Esophagus muscularis mucosa (tissue), 4 donors: ENCODE results near the gene SLC35F4. TPM values are rescaled to one million over a fixed set of nuclear protein-coding genes. Genes with fewer than 3 reads are reported as not detected.

Source experiments
- DNase-seq: peaks from one replicate; pipeline ENCODE4 v3.0.0-alpha.2; 2017; ENCODE audit errors: extremely low spot score
- H3K27ac ChIP-seq, 4 donors: fragments of 200-600 bp; sonication (generic); replicated peaks in 1 of 4; 1 replicate in 3 of 4; 2 replicates in 1 of 4; pipeline ENCODE4 v1.5.1; 2016 to 2019; ENCODE audit warnings: mild to moderate bottlenecking in 1 of 4
- H3K27me3 ChIP-seq, 4 donors: fragments of 200-600 bp; sonication (generic); one replicate each; pipeline versions ENCODE4 v1.5.1 to v1.6.0; 2016 to 2019
- H3K36me3 ChIP-seq, 4 donors: fragments of 200-600 bp; sonication (generic); one replicate each; pipeline ENCODE4 v1.5.1; 2016 to 2019
- H3K4me1 ChIP-seq, 4 donors: fragments of 200-600 bp; sonication (generic); one replicate each; pipeline ENCODE4 v1.5.1; 2016 to 2019
- H3K4me3 ChIP-seq, 4 donors: fragments of 200-600 bp; sonication (generic); 1 replicate in 2 of 4; 2 replicates in 2 of 4; pipeline ENCODE4 v1.5.1; 2016 to 2019; ENCODE audit warnings: mild to moderate bottlenecking in 4 of 4, moderate library complexity in 1 of 4
- H3K9me3 ChIP-seq, 4 donors: fragments of 200-600 bp; sonication (generic); 1 replicate in 3 of 4; 2 replicates in 1 of 4; pipeline ENCODE4 v1.5.1; 2016 to 2019
- EP300 ChIP-seq: sonication (generic); formaldehyde crosslinking; IDR thresholded peaks from one replicate; pipeline ENCODE4 v1.6.1; 2017; ENCODE audit warnings: antibody characterized with exemption
- POLR2A ChIP-seq: fragments of 450-650 bp; IDR thresholded peaks from one replicate; pipeline ENCODE4 v1.6.1; 2017; ENCODE audit warnings: antibody characterized with exemption, moderate library complexity, mild to moderate bottlenecking, low read depth
- POLR2AphosphoS5 ChIP-seq, 2 donors: sonication (generic); formaldehyde crosslinking; IDR thresholded peaks; one replicate each; pipeline ENCODE4 v1.6.1; 2017; ENCODE audit warnings: antibody characterized with exemption in 2 of 2
- WGBS: methylation state at CpG from one replicate; pipeline ENCODE4 v1.1.5; 2018; 5-methylcytosine and 5-hydroxymethylcytosine counted together
- intact Hi-C: fragments of 100-400 bp; cut with DNase I; formaldehyde crosslinking; loops from one replicate; pipeline ENCODE4 v1.15.1; 2023
- total RNA-seq, 4 donors: library from RNA; depleted of rRNA; stranded (reverse); fragments of >200 nt; gene quantifications; one replicate each; pipeline versions ENCODE4 v1.1.0 to v1.2.1, GENCODE V29; 2016
- TF ChIP-seq, protein P1 (sequence below), 3 experiments: fragments of 200-600 bp in 2 of 3; fragments of 450-650 bp in 1 of 3; sonication (generic) in 2 of 3; IDR thresholded peaks; one replicate each; pipeline ENCODE4 v1.5.1; 2017 to 2019; ENCODE audit warnings: antibody characterized with exemption in 3 of 3, mild to moderate bottlenecking in 2 of 3, moderate library complexity in 1 of 3

SLC35F4 gene
- total RNA-seq, result under 1 TPM in 1 of 4 donors, not detected in 3; 0.42 TPM

DNA sequence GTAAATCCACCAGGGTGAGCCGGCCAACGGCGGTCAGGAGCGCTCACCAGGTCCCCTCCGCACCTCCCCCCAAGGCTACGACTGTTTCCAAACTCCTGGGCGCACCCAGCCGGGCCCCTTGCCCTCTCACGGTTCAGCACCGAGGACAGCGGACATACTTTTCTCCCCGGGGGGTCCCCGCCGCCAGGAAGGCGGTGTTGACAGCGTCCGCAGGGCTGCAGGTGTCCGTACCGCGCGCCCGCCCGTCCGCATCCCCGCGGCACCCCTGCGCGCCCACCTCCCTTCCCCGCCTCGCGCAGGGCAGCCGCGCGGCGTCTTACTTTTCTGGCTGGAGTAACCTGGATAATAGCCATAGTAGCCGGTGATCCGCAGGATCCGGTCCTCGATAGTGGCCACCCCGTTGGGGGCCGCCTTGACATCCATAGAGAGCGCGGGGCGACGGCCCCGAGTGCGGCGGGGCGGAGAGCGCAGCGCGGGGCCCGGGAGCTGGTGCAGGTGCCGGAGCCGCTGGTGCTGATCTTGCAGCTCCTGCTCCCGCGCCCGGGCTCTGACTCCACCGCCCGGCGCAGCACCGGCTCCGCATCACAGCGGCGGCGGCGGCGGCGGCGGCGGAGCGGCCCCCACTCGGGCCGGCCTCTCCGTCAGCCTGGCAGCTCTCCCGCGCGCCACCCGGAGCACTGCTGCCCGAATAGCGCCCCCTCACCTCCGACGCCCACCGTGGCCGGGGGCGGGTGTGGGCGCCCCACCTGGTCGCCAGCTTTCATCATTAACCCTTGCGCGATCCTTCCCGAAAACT lies at the start of gene SLC35F4:
Gene SLC35F4 (minus strand): TSS at position 690 of the 796 bp plus-strand sequence.
- H3K4me1 ChIP-seq, result peaks cover 6 to 19% (median 16%) of the 10 kb centered on the region in 4 donors
- H3K36me3 ChIP-seq, result no peaks in the 10 kb centered on the region
- H3K27ac ChIP-seq, result no peak within 1 kb of the TSS
- H3K27me3 ChIP-seq, result peaks cover 0 to 59% (median 18%) of the 10 kb centered on the region in 4 donors
- H3K4me3 ChIP-seq, result peak within 1 kb of the TSS; percentile 31 to 47 (median 36)
- TF ChIP-seq POLR2AphosphoS5 (IDR thresholded peaks at IDR 0.05) (no peak), EP300 (no peak), POLR2A (no peak)
- TF ChIP-seq, protein P1, sequence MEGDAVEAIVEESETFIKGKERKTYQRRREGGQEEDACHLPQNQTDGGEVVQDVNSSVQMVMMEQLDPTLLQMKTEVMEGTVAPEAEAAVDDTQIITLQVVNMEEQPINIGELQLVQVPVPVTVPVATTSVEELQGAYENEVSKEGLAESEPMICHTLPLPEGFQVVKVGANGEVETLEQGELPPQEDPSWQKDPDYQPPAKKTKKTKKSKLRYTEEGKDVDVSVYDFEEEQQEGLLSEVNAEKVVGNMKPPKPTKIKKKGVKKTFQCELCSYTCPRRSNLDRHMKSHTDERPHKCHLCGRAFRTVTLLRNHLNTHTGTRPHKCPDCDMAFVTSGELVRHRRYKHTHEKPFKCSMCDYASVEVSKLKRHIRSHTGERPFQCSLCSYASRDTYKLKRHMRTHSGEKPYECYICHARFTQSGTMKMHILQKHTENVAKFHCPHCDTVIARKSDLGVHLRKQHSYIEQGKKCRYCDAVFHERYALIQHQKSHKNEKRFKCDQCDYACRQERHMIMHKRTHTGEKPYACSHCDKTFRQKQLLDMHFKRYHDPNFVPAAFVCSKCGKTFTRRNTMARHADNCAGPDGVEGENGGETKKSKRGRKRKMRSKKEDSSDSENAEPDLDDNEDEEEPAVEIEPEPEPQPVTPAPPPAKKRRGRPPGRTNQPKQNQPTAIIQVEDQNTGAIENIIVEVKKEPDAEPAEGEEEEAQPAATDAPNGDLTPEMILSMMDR (IDR thresholded peaks at IDR 0.05), result no peak
- H3K9me3 ChIP-seq, result no peaks in the 10 kb centered on the region
- 4% methylated on average over 23 of the region's 91 CpGs for WGBS
- intact Hi-C loops, result no loop called here
- no peak for DNase-seq

DNA sequence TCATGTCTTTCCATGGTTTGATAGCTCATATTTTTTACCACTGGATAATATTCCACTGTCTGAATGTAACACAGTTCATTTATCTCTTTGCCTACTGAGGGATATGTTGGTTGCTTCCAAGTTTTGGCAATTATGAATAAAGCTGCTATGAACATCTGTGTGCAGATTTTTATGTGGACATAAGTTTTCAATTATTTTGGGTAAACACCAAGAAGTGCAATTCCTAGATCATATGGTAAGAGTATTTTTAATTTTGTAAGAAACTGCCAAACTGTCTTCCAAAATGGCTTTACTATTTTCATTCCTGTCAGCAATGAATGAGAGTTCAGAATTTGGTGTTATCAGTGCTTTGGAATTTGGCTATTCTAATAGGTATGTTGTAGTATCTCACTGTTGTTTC lies 43.7 kb upstream of the SLC35F4 start:
- H3K27me3 ChIP-seq, result no peaks in the 10 kb centered on the region
- no peak overlapping the region for H3K27ac ChIP-seq
- H3K4me1 ChIP-seq, result no peaks in the 10 kb centered on the region
- no peaks in the 10 kb centered on the region for H3K9me3 ChIP-seq
- TF ChIP-seq POLR2AphosphoS5 (IDR thresholded peaks at IDR 0.05) (no peak), POLR2A (no peak), EP300 (no peak)
- TF ChIP-seq, protein P1 (IDR thresholded peaks at IDR 0.05), result no peak
- intact Hi-C loops, result no loop called here
- no peak overlapping the region for H3K4me3 ChIP-seq
- H3K36me3 ChIP-seq, result no peaks in the 10 kb centered on the region
- DNase-seq, result no peak

DNA sequence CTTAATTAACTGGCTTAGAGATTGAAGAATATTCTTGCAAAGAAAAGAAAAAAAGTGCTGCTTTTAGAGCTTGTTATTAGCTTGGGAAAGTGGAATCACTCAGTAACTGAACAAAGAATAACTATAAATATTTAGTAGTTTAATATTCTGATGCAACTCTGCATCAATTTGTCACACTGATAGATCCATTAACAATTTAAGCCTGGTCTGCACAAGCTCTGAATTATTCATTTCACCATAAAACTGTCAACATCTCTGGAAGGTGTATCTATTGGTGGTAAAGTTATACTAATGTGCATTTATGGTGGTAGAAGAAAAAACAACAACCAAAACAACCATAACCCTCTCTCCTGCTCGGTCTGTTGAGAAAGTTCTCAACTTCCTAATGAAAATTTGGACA lies 38.1 kb upstream of the SLC35F4 start:
- WGBS, result 60% methylated on average over 1 of the region's 1 CpG
- Histone ChIP-seq H3K27me3 (no peaks in the 10 kb centered on the region), H3K4me3 (no peak overlapping the region), H3K27ac (no peak overlapping the region), H3K9me3 (no peaks in the 10 kb centered on the region), H3K36me3 (no peaks in the 10 kb centered on the region), H3K4me1 (no peaks in the 10 kb centered on the region)
- TF ChIP-seq, protein P1 (IDR thresholded peaks at IDR 0.05), result no peak
- no peak for TF ChIP-seq EP300
- TF ChIP-seq POLR2AphosphoS5 (IDR thresholded peaks at IDR 0.05), result no peak
- no peak for TF ChIP-seq POLR2A
- intact Hi-C loops, result no loop called here
- DNase-seq, result no peak

DNA sequence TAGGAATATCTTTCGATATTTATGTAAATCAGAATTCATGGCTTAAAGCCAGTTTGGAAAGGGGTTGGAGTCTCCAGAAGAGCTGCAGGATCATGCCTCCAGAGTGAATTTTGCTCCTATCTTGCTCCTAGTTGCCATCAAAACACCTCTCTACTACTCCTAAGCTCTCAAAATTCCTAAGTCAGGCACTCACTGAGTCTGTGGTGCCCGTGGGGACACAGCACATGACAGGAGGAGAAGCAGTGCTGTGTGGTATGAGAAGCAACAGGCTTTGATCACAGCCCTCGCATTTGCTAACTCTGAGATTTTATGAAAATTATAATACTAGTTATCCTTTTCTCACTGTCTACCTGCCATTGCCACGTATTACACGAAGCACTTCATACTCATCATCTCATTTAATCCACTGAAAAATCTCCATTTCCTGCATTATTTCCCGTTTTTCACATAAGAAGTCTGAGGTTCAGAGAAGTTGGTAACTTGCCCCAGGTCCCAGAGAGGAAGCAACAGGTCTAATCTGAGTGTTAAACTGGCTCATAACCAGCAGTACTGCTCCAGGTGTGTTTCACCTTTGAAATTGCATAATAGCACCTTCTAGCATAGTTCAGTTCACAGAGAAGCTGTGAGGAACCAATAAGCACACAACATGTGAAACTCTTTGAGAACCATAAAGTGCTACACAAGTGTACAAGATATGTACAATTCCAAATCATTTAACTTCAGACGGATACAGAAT lies 33.1 kb upstream of the SLC35F4 start:
- no peak for TF ChIP-seq POLR2AphosphoS5 (IDR thresholded peaks at IDR 0.05)
- TF ChIP-seq EP300, result no peak
- TF ChIP-seq, protein P1 (IDR thresholded peaks at IDR 0.05), result no peak
- TF ChIP-seq POLR2A, result no peak
- H3K36me3 ChIP-seq, result no peaks in the 10 kb centered on the region
- H3K4me1 ChIP-seq, result no peaks in the 10 kb centered on the region
- DNase-seq, result no peak
- no peaks in the 10 kb centered on the region for H3K27me3 ChIP-seq
- WGBS, result 79% methylated on average over 7 of the region's 7 CpGs
- no peak overlapping the region for H3K4me3 ChIP-seq
- intact Hi-C loops, result no loop called here
- H3K9me3 ChIP-seq, result no peaks in the 10 kb centered on the region
- H3K27ac ChIP-seq, result no peak overlapping the region
